H1 (cell line): ENCODE results near the gene ZNF524. TPM values are rescaled to one million over a fixed set of nuclear protein-coding genes. Genes with fewer than 3 reads are reported as not detected.

ENCODE experiments used
- CTCF ChIA-PET: fragments of 300-600 bp; sonication (Branson Sonifier 250); formaldehyde crosslinking; loops from one replicate; lab custom pipeline; 2021; ENCODE audit not compliant: partially characterized antibody; lab: Charles Lee
- POLR2A ChIA-PET: fragments of 300-600 bp; sonication (Branson Sonifier 250); formaldehyde crosslinking; loops from one replicate; lab custom pipeline; 2021; ENCODE audit warnings: inconsistent platforms; ENCODE audit not compliant: partially characterized antibody; lab: Charles Lee
- DNase-seq, 2 experiments: peaks; one replicate each; pipeline versions ENCODE4 v3.0.0 to v3.0.0-alpha.2; 2010 to 2022; ENCODE audit warnings: low spot score in 2 of 2, low read depth in 1 of 2, mixed read lengths in 1 of 2
- FAIRE-seq: peaks from 2 replicates; lab custom pipeline; 2011; peaks lifted over from hg19 to GRCh38; lab: Jason Lieb, UNC
- H2AFZ ChIP-seq: 2 replicates; pipeline ENCODE4 v1.8.1; 2012; ENCODE audit warnings: low read length, inconsistent platforms
- H2AK5ac ChIP-seq: 2 replicates; pipeline ENCODE4 v1.6.1; 2013; ENCODE audit warnings: low read depth, low read length
- H2BK120ac ChIP-seq: replicated peaks from 2 replicates; pipeline ENCODE3; 2013; ENCODE audit warnings: low read depth, low read length, inconsistent platforms
- H2BK12ac ChIP-seq: 2 replicates; pipeline ENCODE4 v1.6.1; 2013; ENCODE audit warnings: low read depth, low read length
- H2BK15ac ChIP-seq: 2 replicates; pipeline ENCODE4 v1.6.1; 2013; ENCODE audit warnings: low read length
- H2BK20ac ChIP-seq: 2 replicates; pipeline ENCODE4 v1.6.1; 2013; ENCODE audit warnings: low read length
- H2BK5ac ChIP-seq: 2 replicates; pipeline ENCODE4 v1.6.1; 2013; ENCODE audit warnings: low read depth, low read length
- H3K14ac ChIP-seq: 2 replicates; pipeline ENCODE4 v1.6.1; 2013; ENCODE audit warnings: inconsistent platforms; ENCODE audit not compliant: insufficient read length
- H3K18ac ChIP-seq: 2 replicates; pipeline ENCODE4 v1.6.1; 2013; ENCODE audit warnings: low read length; ENCODE audit errors: extremely low read depth
- H3K23ac ChIP-seq: 2 replicates; pipeline ENCODE4 v1.6.1; 2013; ENCODE audit warnings: inconsistent platforms; ENCODE audit not compliant: insufficient read length
- H3K23me2 ChIP-seq: 2 replicates; pipeline ENCODE4 v1.6.1; 2013; ENCODE audit warnings: low read depth, low read length
- H3K27ac ChIP-seq: 2 replicates; pipeline ENCODE4 v1.6.1; 2011; ENCODE audit warnings: low read depth, low read length, inconsistent platforms
- H3K27me3 ChIP-seq, 4 experiments: replicated peaks in 1 of 4; 1 replicate in 1 of 4; 2 replicates in 3 of 4; pipeline versions ENCODE4 v1.6.1 to v1.8.1; 2011 to 2013; ENCODE audit warnings: low read length in 3 of 4, mild to moderate bottlenecking in 3 of 4, inconsistent platforms in 2 of 4, mixed read lengths in 2 of 4, moderate library complexity in 1 of 4; ENCODE audit not compliant: control insufficient read depth in 3 of 4, insufficient read depth in 3 of 4; ENCODE audit errors: extremely low read depth in 1 of 4
- H3K36me3 ChIP-seq, 4 experiments: 2 replicates each; pipeline versions ENCODE4 v1.6.1 to v1.8.1; 2011 to 2013; ENCODE audit warnings: mild to moderate bottlenecking in 4 of 4, low read length in 3 of 4, moderate library complexity in 2 of 4, control low read depth in 1 of 4, inconsistent platforms in 1 of 4; ENCODE audit not compliant: insufficient read depth in 4 of 4, control insufficient read depth in 2 of 4
- H3K4ac ChIP-seq: replicated peaks from 2 replicates; pipeline ENCODE3; 2013; ENCODE audit warnings: low read length, low read depth, mixed read lengths, inconsistent platforms; ENCODE audit not compliant: insufficient read length
- H3K4me1 ChIP-seq, 4 experiments: replicated peaks in 1 of 4; 1 replicate in 1 of 4; 2 replicates in 3 of 4; pipeline versions ENCODE4 v1.6.1 to v1.8.1; 2011 to 2013; ENCODE audit warnings: low read length in 3 of 4, inconsistent platforms in 2 of 4, mixed read lengths in 1 of 4; ENCODE audit not compliant: insufficient read depth in 4 of 4, control insufficient read depth in 3 of 4
- H3K4me2 ChIP-seq, 2 experiments: 2 replicates each; pipeline versions ENCODE4 v1.6.1 to v1.8.1; 2011 to 2013; ENCODE audit warnings: low read depth in 2 of 2, low read length in 2 of 2, control low read depth in 1 of 2, inconsistent platforms in 1 of 2, mild to moderate bottlenecking in 1 of 2; ENCODE audit not compliant: insufficient read depth in 1 of 2
- H3K4me3 ChIP-seq, 4 experiments: fragments of 200-600, 300-600 bp in 1 of 4; sonication (generic), shearing (Covaris generic), sonication (Bioruptor Twin) in 1 of 4; 2 replicates each; pipeline versions ENCODE4 v1.5.1 to v1.8.1; 2011 to 2016; ENCODE audit warnings: low read length in 4 of 4, low read depth in 3 of 4, control low read depth in 2 of 4, inconsistent platforms in 2 of 4, mild to moderate bottlenecking in 2 of 4, mixed read lengths in 1 of 4, moderate library complexity in 1 of 4; ENCODE audit not compliant: insufficient read depth in 2 of 4; ENCODE audit errors: extremely low read depth in 1 of 4
- H3K56ac ChIP-seq: replicated peaks from 2 replicates; pipeline ENCODE3; 2013; ENCODE audit warnings: low read depth, mild to moderate bottlenecking, mixed read lengths, low read length, inconsistent platforms; ENCODE audit not compliant: insufficient read length
- H3K79me1 ChIP-seq: 2 replicates; pipeline ENCODE4 v1.6.1; 2013; ENCODE audit warnings: low read depth, low read length, control low read depth
- H3K79me2 ChIP-seq, 2 experiments: 2 replicates each; pipeline versions ENCODE4 v1.6.1 to v1.8.1; 2012 to 2013; ENCODE audit warnings: low read length in 2 of 2, mild to moderate bottlenecking in 2 of 2, inconsistent platforms in 1 of 2; ENCODE audit not compliant: insufficient read depth in 2 of 2, control insufficient read depth in 1 of 2
- H3K9ac ChIP-seq, 4 experiments: replicated peaks in 1 of 4; 1 replicate in 1 of 4; 2 replicates in 3 of 4; pipeline versions ENCODE4 v1.6.1 to v1.8.1; 2011 to 2013; ENCODE audit warnings: low read depth in 3 of 4, low read length in 3 of 4, control low read depth in 2 of 4, mild to moderate bottlenecking in 2 of 4, moderate library complexity in 2 of 4, inconsistent platforms in 1 of 4; ENCODE audit errors: extremely low read depth in 1 of 4
- H3K9me3 ChIP-seq, 2 experiments: 2 replicates each; pipeline versions ENCODE4 v1.6.1 to v1.8.1; 2012 to 2013; ENCODE audit warnings: mild to moderate bottlenecking in 2 of 2, moderate library complexity in 2 of 2, control low read depth in 1 of 2, inconsistent platforms in 1 of 2, low read depth in 1 of 2, low read length in 1 of 2, mixed read lengths in 1 of 2; ENCODE audit not compliant: insufficient read depth in 2 of 2
- H4K20me1 ChIP-seq, 2 experiments: replicated peaks in 1 of 2; 2 replicates each; pipeline versions ENCODE3 to v1.8.1; 2011 to 2013; ENCODE audit warnings: inconsistent platforms in 2 of 2, low read length in 2 of 2, mild to moderate bottlenecking in 1 of 2; ENCODE audit not compliant: insufficient read depth in 2 of 2, control insufficient read depth in 1 of 2
- H4K5ac ChIP-seq: 2 replicates; pipeline ENCODE4 v1.6.1; 2013; ENCODE audit warnings: low read length, low read depth, mixed read lengths, inconsistent platforms; ENCODE audit not compliant: insufficient read length
- H4K8ac ChIP-seq: 2 replicates; pipeline ENCODE4 v1.8.0; 2013; ENCODE audit warnings: mild to moderate bottlenecking, moderate library complexity, low read length, inconsistent platforms; ENCODE audit not compliant: insufficient read depth; ENCODE audit errors: extremely low read depth
- H4K91ac ChIP-seq: replicated peaks from 2 replicates; pipeline ENCODE3; 2013; ENCODE audit warnings: low read length, mixed read lengths, inconsistent platforms; ENCODE audit not compliant: insufficient read length
- CTBP2 ChIP-seq: IDR thresholded peaks from 2 replicates; pipeline ENCODE4 v1.7.0; 2011; ENCODE audit warnings: borderline replicate concordance, mild to moderate bottlenecking, moderate library complexity, mixed read lengths, low read length; ENCODE audit not compliant: insufficient read depth, insufficient read length
- HDAC2 ChIP-seq, 2 experiments: fragments of 300-600 bp in 1 of 2; sonication (generic) in 1 of 2; IDR thresholded peaks; 2 replicates each; pipeline ENCODE4 v1.6.1; 2011 to 2012; ENCODE audit warnings: low read depth in 2 of 2, low read length in 2 of 2, mild to moderate bottlenecking in 2 of 2, moderate library complexity in 2 of 2, borderline replicate concordance in 1 of 2, inconsistent platforms in 1 of 2
- KDM1A ChIP-seq: fragments of 200-600, 300-600 bp; sonication (generic); IDR thresholded peaks from 2 replicates; pipeline ENCODE4 v1.7.1; 2016; ENCODE audit warnings: mild to moderate bottlenecking, low read length, borderline replicate concordance
- POLR2A ChIP-seq, 2 experiments: IDR thresholded peaks; 1 replicate in 1 of 2; 2 replicates in 1 of 2; pipeline ENCODE4 v1.6.1; 2011; ENCODE audit warnings: low read depth in 2 of 2, low read length in 2 of 2, mild to moderate bottlenecking in 2 of 2; ENCODE audit errors: control extremely low read depth in 1 of 2
- SIN3A ChIP-seq, 2 experiments: IDR thresholded peaks in 1 of 2; conservative IDR thresholded peaks in 1 of 2; 2 replicates each; pipeline ENCODE4 v1.6.1; 2011 to 2012; ENCODE audit warnings: low read length in 2 of 2, improper control_type of control experiment in 1 of 2, low read depth in 1 of 2, mild to moderate bottlenecking in 1 of 2
- WGBS, 2 experiments: shearing (Covaris generic) in 1 of 2; methylation state at CpG; one replicate each; pipeline versions ENCODE4 v1.1.6 to v1.1.7; 2013 to 2015; ENCODE audit warnings: low lambda C conversion rate in 2 of 2, mixed read lengths in 2 of 2, inconsistent platforms in 1 of 2, low coverage in 1 of 2, missing lambda C conversion rate in 1 of 2; ENCODE audit not compliant: insufficient replicate concordance in 2 of 2, insufficient coverage in 1 of 2, insufficient read length in 1 of 2; ENCODE audit errors: extremely low coverage in 1 of 2, missing lambda C conversion rate in 1 of 2; 5-methylcytosine and 5-hydroxymethylcytosine counted together
- polyA plus RNA-seq, 7 experiments: library from polyadenylated mRNA; depleted of rRNA in 3 of 7; stranded (reverse) in 5 of 7; unstranded in 2 of 7; fragments of >200 nt in 5 of 7; fragments of 200-250 nt in 2 of 7; gene quantifications; 1 replicate in 5 of 7; 2 replicates in 1 of 7; 4 replicates in 1 of 7; pipeline versions ENCODE4 v1.2.1 to v1.2.3, GENCODE V29; 2011 to 2013; ENCODE audit warnings: missing spikeins in 2 of 7, mixed read lengths in 2 of 7
- total RNA-seq: library from RNA; stranded (reverse); fragmentation: NEBNext Ultra II Directional; extraction: Animal tissue kit (Norgen Biotek cat#: 25700); gene quantifications from 2 replicates; pipeline ENCODE4 v1.2.1, GENCODE V29; 2021

The ZNF524 gene
- total and polyA plus RNA-seq, 2 of the 8 experiments (the other 6 are each of a cell fraction or from before 2014, with no cell fraction given) = 4.4 to 4.7 TPM

DNA sequence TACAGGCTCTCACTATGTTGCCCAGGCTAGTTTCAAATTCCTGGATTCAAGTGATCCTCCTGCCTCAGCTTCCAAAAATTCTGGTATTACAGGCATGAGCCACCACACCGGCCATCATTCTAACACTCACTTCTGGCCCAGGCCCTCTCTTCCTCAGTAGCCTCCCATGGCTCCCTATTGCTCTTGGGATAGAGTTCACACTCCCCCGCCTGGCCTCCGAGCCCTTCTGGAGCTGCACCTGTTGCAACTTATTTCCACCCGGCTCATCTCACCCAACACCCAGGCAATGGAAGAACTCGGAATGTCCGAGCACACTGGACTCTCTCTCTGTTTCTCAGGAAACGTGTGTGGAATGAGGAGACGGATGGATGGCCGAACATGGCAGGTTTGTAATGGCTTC lies 45.8 kb upstream of the ZNF524 start:
- no peak overlapping the region for H3K4me2 ChIP-seq
- no peaks in the 10 kb centered on the region for H3K79me2 ChIP-seq
- H3K18ac ChIP-seq = no peak overlapping the region
- no peak overlapping the region for H3K27ac ChIP-seq
- H2AK5ac ChIP-seq = no peak overlapping the region
- H4K20me1 ChIP-seq = no peaks in the 10 kb centered on the region
- H2BK5ac ChIP-seq = no peak overlapping the region
- TF ChIP-seq SIN3A (conservative IDR thresholded peaks at IDR 0.05 in 1 of 2, IDR thresholded peaks at IDR 0.05 in 1 of 2; ENCODE audit: low read depth in 1 of 2, low read length in 2 of 2) (no peak), CTBP2 (no peak), HDAC2 (IDR thresholded peaks at IDR 0.05; ENCODE audit: borderline replicate concordance in 1 of 2, low read depth in 2 of 2, low read length in 2 of 2) (0 out of 4 replicates have a peak, but pooled peaks of 1 of the 2 experiments have one; percentile 32), POLR2A (IDR thresholded peaks at IDR 0.05; ENCODE audit: control extremely low read depth in 1 of 2, low read depth in 2 of 2, low read length in 2 of 2) (no peak), KDM1A (peak; percentile 86)
- H2AFZ ChIP-seq = no peak overlapping the region
- H3K36me3 ChIP-seq = no peaks in the 10 kb centered on the region
- no peak overlapping the region for H3K56ac ChIP-seq
- H3K4me1 ChIP-seq = peaks cover 2 to 10% (median 6%) of the 10 kb centered on the region in 4 experiments; a peak in 6 of 7 replicates
- DNase-seq (no peak), FAIRE-seq (no peak)
- H2BK20ac ChIP-seq = no peak overlapping the region
- H3K4ac ChIP-seq = peak overlapping the region; percentile 46
- H3K23ac ChIP-seq = no peak overlapping the region
- no peak overlapping the region for H2BK120ac ChIP-seq
- H2BK15ac ChIP-seq = no peak overlapping the region
- H3K14ac ChIP-seq = no peak overlapping the region
- H3K9ac ChIP-seq = no peak overlapping the region
- H4K5ac ChIP-seq = no peak overlapping the region
- CTCF ChIA-PET = interaction anchor here (1.2 kb wide), 1 partner anchor 50 kb away, joined by 4 read pairs; no protein-coding TSS in a partner anchor
- POLR2A ChIA-PET = interaction anchor here (0.8 to 1.2 kb wide), 2 partner anchors 13 to 17 kb away, joined by 3 read pairs; no protein-coding TSS in a partner anchor
- H2BK12ac ChIP-seq = no peak overlapping the region
- H3K23me2 ChIP-seq = peaks cover 7% of the 10 kb centered on the region; the same call in 1 of the 2 replicates
- no peaks in the 10 kb centered on the region for H3K9me3 ChIP-seq
- H4K8ac ChIP-seq = no peak overlapping the region
- H4K91ac ChIP-seq = no peak overlapping the region
- 88% methylated on average over 9 of the region's 9 CpGs; no CpG with 5 or more reads in 1 of the 2 experiments for WGBS, 2 experiments
- H3K79me1 ChIP-seq = no peaks in the 10 kb centered on the region
- peaks cover 0 to 3% (median 0%) of the 10 kb centered on the region in 4 experiments; a peak in 1 of 7 replicates for H3K27me3 ChIP-seq
- H3K4me3 ChIP-seq = no peak overlapping the region
